Measurements from ENCODE around the gene HEPHL1.
"Not testable (repeated sequence)": the region's sequence is repeated elsewhere in the genome, so short reads cannot be mapped to it uniquely, and the experiment has no call there.

HEPHL1 gene

GRCh38 chr11:94091091-94091490, 69.9 kb downstream of the HEPHL1 start:
- DNase-seq: no peak

GRCh38 chr11:94100253-94100652, 79.1 kb downstream of the HEPHL1 start:
- DNase-seq: no peak

- DNase-seq: no peak
Measured at GRCh38 chr11:94103471-94103870, 82.3 kb downstream of the HEPHL1 start.

GRCh38 chr11:94104734-94105133, 83.6 kb downstream of the HEPHL1 start:
- DNase-seq: no peak

GRCh38 chr11:94106716-94107115, 85.6 kb downstream of the HEPHL1 start:
- no peak for DNase-seq

DNA sequence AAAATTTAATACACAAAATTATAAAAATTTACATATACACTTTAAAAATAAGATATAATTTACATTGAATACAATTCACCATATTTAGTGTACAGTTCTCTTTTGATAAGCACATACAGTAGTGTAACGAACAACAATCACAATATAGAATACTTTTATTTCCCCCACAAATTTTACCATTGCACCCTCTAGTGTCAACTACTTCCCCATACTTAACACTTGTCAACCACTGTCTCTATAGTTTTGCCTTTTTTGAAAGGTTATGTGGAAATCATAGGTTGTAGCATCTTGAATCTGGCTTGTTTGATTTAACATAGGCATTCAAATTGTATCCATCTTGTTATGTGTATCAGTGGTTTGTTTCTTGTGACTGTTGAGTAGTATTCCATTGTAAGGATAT, 86.2 kb downstream of the HEPHL1 start:
- no peak for DNase-seq

DNA sequence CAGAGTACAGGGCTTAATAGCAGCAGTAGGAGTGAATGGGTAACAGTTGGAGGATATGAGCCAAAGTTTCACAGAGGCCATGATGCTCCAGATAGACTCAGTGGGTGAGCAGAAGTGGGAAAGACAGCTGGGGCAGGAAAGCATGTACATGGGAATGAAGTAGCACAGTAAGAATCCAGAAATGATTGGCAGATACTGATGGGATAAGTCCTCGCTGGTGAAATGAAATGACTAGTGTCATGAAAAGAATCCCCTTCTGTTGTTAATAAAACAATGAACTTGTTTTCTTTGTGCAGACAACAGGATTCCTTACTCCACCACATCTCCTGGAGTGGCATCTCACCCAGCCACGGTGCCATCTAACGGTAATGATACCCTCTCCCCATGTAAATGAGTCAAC, 90.1 kb downstream of the HEPHL1 start:
- DNase-seq: no peak

DNA sequence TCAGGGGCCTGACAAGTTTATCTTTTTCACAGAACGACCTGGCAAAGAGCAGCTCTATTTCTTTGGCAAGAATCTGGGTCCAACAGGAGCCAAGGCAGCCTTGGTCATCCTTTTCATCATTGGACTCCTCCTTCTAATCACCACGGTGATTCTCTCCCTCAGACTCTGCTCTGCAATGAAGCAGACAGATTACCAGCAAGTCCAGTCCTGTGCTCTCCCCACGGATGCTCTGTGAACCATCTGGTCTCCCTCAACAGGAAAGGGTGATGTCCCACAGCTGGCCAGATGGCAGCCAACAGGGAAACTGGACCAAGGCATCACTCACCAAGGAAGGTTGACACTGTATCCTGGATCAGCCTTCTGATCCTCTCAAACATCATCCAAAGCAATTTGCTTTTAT, 90.5 kb downstream of the HEPHL1 start:
- DNase-seq: no peak

DNA sequence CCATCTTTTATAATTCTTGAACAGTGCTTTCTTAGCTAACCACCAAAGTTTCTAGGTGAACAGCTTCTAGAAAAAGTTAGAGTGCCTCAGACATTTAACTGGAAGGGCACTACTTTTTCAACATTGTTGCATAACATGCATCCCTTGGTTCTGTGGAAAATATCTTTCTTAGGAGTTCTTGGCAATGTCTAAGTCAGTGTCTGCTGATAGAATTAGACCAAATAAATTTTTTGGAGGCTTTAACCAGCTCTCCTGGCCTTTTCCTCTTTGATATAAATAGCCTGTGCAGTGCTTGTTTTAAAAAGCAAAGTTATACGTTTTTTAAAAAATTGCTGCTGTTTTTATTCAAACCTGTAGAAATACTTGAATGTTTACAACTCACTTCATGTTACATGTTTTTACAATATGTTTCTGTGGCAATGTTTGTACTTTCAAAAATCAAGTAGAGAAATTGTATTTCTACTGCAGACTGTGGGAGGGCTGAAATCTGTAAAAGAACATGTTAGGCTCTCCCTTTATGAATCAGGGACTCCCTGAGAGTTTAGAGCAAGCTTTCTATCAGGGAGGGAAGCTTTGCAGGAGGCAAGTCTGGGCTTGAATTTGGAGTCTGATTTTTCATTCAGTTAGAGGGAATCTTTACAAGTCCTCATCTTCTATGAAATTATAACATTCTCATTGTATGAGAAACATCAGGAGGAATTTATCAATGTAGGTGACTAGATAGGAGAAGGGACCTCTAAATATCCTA, 91.2 kb downstream of the HEPHL1 start:
- no peak for DNase-seq

DNA sequence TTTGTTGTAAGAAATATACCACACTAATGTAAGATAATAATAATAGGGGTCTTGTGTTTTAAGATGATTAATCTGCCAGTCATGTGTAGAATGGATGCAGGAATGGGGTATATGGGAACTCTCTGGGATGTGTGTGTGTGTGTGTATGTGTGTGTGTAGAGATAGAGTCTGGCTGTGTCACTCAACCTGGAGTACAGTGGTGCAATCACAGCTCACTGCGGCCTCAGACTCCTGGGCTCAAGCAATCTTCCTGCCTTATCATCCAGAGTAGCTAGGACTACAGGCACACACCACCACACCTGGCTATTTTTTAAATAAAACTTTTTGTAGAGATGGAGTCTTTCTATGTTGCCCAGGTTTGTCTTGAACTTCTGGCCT, 96.0 kb downstream of the HEPHL1 start:
- DNase-seq: no peak

DNA sequence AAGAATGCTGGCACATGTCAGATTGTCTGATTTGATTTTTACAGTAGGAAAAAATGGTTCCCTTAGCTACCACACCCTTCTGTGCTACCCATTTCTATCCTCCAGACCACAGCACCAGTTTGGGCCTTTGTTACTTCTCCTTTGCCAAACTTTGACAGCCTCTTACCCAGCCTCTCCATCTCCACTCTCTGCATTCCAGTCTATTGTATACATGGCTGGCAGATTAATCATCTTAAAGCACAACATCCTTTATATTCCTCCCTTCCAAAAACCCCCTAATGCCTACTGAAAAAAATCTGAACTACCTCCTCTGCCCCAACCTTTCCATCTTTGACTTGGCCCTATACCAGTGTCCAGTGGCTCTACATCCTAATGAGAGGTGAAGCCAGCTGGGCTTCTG, 96.7 kb downstream of the HEPHL1 start:
- no peak for DNase-seq

DNA sequence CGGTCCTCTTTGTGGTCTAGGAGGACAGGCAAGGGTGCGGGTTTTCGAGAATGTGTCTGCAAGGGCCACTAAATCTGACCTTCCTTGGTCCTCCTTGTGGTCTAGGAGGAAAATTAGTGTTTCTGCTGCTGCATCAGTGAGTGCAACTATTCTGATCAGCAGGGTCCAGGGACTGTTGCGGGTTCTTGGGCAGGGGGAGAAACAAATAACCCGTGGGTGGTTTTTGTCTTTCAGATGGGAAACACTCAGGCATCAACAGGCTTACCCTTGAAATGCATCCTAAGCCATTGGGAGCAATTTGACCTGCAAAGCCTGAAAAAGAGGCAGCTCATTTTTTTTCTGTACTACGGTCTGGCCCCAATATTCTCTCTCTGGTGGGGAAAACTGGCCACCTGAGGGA, 98.5 kb downstream of the HEPHL1 start:
- DNase-seq: not testable (repeated sequence)

- DNase-seq: not testable (repeated sequence)
Measured at GRCh38 chr11:94120516-94120915, 99.4 kb downstream of the HEPHL1 start.

- no peak for DNase-seq
Measured at GRCh38 chr11:94120946-94121345, 99.8 kb downstream of the HEPHL1 start.

DNA sequence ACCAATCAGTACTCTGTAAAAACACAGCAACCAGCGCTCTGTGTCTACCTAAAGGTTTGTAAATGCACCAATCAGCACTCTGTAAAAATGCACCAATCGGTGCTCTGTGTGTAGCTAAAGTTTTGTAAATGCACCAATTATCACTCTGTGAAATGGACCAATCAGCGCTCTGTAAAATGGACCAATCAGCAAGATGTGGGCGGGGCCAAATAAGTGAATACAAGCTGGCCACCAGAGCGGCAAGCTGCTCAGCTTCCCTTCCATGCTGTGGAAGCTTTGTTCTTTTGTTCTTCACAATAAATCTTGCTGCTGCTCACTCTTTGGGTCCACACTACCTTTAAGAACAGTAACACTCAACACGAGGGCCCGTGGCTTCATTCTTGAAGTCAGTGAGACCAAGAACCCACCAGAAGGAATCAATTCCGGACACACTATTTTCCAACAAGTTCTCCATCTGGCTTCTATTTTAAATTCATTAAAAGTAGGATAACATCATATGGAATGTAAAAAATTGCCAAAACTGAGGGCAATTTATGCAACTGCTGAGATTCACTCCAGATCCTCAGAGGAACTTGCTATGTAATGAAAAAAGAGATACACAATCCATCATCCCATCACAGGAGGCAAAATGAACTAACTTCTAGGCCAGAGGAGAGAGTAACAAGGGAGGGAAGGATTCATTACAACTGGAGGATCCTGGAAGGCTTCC, 104.4 kb downstream of the HEPHL1 start:
- DNase-seq: peak; percentile 45

- no peak for DNase-seq
Measured at GRCh38 chr11:94127638-94128037, 106.5 kb downstream of the HEPHL1 start.

GRCh38 chr11:94128291-94128745, 107.2 kb downstream of the HEPHL1 start:
- DNase-seq: no peak

- DNase-seq: peak; percentile 96
Measured at GRCh38 chr11:94128746-94129511, 107.8 kb downstream of the HEPHL1 start, which contains the start of gene PANX1. Gene PANX1 (plus strand): TSS chr11:94128841. CDS start chr11:94129313, 472 bp downstream.

GRCh38 chr11:94129512-94130297, 108.6 kb downstream of the HEPHL1 start:
- DNase-seq: no peak

DNA sequence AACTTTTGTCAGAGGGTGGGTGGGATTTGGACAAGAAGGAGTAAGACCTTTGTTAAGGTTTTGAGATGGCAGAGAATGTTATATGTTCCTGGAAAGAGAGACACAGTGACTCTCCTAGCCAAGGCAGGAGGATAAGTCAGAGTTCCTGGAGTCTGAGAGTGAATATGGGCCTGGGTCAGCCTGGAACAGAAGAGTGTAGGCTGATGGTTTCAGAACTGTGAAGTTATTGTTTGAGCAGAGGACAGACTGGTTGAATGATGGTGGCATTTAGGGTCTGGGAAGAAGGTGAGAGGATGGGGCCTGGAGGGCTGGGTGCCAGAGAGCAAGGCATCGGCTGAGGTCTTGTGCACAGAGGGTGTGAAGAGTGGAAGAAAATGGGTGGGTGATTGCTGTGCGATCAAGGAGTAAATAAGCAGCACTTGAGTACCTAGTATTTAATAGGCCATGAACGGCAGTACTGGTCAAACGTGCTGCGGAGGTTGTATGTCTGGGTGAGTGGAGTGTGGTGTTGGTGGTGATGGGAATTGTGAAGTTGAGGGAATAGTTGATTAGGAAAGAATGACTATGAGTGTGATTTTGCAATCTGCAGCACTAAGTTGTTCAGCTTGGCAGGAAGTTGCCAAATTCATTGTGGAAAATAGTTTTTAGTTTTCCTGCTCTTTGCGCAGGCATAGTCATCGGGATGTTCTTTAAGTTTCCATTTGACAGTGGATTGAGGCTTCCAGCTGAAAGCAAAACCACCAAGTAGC, 109.3 kb downstream of the HEPHL1 start:
- DNase-seq: no peak

DNA sequence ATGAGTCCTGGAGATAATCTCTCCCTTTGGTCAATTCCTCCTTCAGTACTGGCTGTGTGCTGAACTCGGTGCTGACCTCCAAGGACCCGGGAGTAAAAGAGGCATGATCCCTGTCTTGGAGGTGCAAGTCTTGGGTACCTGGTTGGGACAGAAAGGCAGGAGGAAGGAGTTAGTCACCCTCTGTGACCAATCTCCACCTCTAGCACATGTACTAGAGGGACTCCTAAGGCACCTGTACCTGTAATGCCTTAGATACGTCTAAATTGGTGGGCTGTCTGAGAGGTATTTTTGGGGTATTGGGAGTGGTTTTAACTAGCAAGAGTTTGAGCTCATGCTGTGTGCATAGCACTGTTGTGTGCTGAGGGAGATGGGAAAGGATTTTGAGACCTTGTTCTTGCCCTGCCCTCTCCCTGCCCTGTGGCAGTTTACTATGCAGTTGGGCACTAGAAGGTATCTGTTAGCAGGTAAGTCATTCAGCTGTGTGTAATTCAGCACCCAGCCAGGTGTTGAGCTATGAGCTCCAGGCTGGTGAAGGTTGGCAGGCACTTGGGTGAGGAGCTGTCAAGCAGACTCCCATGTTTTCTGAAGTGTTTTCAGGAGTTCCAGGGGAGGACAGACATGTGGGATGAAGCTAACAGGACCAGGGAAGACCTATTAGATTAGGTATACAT, 110.0 kb downstream of the HEPHL1 start:
- no peak for DNase-seq
